Adrenal gland (tissue), 5 donors: ENCODE data around the gene GRAMD1A.

Experiments
- POLR2A ChIP-seq, 2 donors: fragments of 450-650 bp; IDR thresholded peaks; one replicate each; pipeline ENCODE4 v1.6.1; 2017; ENCODE audit warnings: antibody characterized with exemption in 2 of 2, mild to moderate bottlenecking in 2 of 2, moderate library complexity in 1 of 2
- TF ChIP-seq, protein P1 (sequence below), 6 experiments: fragments of 450-650 bp in 4 of 6; fragments of 200-600 bp in 2 of 6; sonication (generic) in 1 of 6; IDR thresholded peaks; 1 replicate in 5 of 6; 2 replicates in 1 of 6; pipeline versions ENCODE4 v1.5.1 to v1.8.0; 2016 to 2021; ENCODE audit warnings: antibody characterized with exemption in 6 of 6, mild to moderate bottlenecking in 2 of 6, moderate library complexity in 1 of 6
- donor health status: DM: no; HTN: no; CAD: no.

DNA sequence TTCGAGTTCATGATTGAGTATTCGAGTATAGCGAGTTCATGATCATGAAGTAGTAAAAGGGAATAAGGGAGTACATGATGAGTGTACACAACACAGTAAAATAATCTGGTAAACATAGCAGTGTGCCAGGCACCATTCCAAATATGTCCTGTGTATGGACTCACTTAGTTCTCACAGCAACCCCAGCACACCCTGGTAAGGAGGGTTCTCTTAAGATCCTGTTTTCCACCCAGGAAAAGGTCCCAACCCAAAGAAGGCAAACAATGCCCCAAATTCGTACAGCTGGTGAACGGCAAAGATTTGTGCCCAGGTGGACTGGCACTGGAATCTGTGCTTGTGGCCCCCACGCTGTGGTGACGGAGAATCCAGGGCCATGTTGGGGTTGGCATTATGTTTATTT is 62.8 kb downstream of the GRAMD1A start:
- TF ChIP-seq, protein P1, sequence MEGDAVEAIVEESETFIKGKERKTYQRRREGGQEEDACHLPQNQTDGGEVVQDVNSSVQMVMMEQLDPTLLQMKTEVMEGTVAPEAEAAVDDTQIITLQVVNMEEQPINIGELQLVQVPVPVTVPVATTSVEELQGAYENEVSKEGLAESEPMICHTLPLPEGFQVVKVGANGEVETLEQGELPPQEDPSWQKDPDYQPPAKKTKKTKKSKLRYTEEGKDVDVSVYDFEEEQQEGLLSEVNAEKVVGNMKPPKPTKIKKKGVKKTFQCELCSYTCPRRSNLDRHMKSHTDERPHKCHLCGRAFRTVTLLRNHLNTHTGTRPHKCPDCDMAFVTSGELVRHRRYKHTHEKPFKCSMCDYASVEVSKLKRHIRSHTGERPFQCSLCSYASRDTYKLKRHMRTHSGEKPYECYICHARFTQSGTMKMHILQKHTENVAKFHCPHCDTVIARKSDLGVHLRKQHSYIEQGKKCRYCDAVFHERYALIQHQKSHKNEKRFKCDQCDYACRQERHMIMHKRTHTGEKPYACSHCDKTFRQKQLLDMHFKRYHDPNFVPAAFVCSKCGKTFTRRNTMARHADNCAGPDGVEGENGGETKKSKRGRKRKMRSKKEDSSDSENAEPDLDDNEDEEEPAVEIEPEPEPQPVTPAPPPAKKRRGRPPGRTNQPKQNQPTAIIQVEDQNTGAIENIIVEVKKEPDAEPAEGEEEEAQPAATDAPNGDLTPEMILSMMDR (IDR thresholded peaks at IDR 0.05) = no peak
- no peak for TF ChIP-seq POLR2A (IDR thresholded peaks at IDR 0.05)
